NCI-H69 (cell line): ENCODE measurements around the gene MRTFA.
A peak's percentile ranks its signal among the peaks of the same experiment; 100 is the strongest.

Source experiments
- DNase-seq: peaks from one replicate; lab custom pipeline; 2025; lab: John Stamatoyannopoulos, UW

Gene MRTFA

DNA sequence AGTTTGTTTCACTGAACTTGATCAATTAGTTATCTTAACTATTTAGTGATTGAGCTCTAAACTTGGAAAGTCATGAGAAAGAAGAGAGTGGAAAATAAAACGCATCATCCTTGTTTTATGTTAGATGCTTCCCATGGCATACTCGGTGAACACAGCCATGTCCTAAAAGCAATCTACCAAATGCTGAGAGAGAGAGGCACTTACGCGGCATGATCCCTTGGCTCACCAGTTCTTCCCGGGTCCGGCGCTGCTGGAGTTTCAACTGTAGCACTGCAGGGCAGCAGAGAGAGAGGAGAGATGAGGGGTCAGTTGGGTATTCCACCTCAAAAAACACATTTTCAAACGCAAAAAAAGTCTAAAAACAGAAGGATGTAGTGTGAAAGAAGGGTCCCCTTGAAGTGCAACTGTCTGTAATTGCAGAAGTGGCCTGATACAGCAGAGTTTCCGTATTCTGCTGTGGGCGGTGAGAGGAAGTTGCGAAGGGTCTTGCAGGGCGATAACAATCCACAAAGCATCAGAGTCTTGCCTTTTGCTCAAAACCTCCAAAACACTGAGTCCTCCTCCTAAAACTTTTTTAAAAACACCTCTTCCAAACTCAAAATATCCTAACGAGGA is 173.4 kb downstream of the MRTFA start:
- no peak for DNase-seq

DNA sequence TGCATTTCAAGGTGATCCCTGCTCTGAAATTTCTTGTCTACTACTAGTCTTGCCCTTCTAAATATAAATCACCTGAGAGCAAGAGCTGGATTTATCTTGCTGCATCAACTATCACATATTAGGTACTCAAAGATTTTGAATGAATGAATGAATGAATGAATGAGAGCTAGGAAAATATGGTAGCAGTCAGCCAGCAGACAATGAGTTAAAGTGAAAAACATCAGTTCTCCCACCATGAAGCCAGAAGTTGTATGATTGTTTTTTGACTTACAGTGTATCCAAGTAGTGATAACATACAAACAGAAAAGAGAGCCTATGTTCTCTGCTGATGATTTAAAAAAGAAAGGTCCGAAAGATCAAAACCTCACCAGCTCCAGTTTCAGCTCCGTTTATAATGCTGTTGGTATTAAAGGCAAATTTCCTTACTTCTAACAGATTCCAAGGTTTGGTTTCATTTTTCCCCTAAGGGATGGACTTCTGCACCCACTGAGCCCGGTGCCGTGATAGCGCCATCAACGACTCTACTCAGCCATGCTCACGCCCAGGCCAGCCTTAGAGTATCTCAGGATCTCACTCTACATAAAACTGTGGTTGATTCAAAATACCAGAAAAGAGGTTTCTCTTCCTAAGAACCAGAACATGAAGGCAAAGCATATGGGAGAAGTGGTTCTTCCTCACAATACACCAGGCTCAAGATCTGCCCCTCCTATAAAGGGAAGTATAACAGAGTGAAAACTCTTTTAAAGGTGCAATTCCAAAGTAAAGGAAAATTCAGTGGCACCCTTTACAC is 174.1 kb downstream of the MRTFA start:
- no peak for DNase-seq

DNA sequence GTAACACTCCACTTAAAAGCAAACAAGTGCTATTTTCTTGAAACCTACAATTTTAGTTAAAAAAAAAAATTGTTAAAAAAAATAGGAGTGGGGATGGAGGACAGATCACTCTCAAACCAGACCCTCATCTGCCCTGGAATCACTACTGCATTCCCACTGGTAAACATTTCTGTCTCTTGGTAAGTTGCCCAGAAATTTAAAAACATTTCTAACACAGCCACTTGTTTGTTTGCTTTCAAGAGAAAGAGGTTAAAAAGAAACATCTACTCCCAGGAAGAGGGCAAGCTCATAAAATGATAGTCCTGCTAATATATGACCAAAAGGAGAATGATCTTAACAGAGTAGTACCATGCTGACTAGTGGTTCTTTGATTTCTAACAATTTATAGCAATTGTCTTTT is 182.8 kb downstream of the MRTFA start:
- no peak for DNase-seq

DNA sequence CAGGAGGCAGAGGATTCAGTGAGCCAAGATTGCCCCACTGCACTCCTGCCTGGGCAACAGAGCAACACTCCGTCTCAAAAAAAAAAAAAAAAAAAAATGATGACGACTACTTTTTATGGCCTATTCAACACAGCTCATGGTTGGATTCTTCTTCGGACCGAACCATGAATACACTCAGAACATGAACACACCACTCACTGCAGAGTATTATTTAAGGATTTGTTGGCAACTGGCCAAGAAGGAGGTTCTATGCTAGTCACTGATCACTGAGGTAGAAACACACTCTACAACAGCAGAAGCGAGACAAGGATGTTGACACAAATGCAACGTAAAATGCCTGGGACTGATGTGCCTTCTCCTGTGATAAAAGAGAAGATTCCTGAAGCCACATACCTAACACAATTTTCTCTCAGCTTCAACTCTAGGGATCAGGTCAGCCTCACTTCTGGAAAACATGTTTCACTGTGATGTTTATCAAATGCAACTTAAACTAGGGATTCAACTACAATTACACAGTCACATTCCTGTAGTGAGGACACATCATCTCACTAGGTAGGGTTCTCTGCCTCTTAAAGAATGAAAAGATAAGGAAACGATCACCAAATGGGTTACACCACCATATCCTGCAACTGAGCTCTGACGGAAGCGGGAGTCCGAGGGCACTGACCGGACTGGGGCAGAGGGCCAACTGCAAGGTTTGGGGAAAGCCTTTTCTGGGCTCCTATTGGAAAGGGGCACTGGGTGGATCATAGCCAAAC is 183.6 kb downstream of the MRTFA start:
- peak; percentile 34 for DNase-seq

DNA sequence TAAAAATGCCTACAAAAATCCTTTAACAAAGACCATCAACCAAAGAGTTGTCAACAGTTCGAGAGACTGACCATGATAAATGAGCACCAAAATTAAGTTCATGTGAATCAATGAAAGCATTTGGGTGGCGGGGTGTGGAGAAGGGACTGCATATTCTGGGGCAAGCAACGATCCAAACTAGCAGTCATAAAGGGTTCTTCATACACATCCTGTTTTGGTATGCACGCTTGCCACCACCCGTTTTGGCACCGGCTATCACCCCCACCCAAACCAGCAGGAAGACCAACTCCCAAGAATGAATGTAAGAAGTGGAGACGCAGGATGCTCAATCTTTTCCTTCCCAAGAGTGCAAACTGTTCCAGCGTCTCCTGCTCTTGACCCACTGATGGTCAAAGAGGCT is 185.3 kb downstream of the MRTFA start:
- DNase-seq = no peak

DNA sequence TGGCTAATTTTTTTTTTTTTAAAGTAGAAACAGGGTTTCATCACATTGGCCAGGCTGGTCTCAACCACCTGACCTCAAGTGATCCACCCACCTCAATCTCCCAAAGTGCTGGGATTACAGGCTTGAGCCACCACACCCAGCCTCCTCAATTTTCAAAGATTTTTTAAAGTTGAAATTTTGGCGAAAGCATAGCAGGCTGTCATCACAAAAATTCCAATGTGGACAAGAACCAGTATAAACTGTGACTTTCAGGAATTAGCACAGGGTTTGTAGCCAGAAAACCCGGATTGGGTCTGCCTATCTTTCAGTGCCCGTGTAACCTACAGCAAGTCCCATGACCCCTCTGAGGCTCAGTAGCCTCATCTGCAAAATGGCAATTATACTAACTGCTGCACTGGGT is 185.9 kb downstream of the MRTFA start:
- peak; percentile 10 for DNase-seq

DNA sequence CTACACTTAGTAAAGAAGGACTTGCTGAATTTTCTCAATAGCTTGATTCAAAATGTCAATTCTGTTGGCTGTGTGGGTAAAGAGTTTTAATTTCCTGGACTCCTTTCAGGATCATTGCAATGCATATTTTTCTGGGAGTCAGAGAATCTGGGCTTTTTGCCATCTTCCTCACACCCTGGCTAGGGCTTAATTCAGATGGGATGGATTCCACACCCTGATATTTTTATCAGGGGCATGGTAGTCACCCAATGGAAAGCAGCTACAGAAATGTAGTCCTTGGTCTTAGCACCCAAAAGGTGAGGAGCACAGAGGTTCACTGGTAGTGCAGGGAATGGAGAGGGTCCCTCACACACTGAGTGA is 186.9 kb downstream of the MRTFA start:
- DNase-seq = no peak

DNA sequence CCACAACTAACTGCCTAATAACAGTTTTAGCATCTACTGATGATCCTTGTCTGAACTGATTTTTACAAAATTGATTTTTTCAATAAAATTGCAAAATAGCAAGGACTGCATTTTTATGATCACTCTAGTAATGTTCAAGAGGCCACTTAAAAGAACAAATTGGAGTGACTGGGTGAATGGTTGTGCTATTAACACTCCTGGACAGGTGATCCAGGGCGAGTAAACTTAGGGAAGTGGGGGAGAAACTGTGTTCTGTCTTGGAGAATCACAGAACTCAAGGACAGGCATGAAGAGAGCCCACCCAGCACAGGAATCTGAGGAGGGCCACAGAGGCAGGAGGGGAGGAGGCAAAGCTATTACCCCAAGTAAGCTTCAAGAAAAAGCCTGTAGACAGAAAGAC is 190.3 kb downstream of the MRTFA start:
- DNase-seq = no peak

DNA sequence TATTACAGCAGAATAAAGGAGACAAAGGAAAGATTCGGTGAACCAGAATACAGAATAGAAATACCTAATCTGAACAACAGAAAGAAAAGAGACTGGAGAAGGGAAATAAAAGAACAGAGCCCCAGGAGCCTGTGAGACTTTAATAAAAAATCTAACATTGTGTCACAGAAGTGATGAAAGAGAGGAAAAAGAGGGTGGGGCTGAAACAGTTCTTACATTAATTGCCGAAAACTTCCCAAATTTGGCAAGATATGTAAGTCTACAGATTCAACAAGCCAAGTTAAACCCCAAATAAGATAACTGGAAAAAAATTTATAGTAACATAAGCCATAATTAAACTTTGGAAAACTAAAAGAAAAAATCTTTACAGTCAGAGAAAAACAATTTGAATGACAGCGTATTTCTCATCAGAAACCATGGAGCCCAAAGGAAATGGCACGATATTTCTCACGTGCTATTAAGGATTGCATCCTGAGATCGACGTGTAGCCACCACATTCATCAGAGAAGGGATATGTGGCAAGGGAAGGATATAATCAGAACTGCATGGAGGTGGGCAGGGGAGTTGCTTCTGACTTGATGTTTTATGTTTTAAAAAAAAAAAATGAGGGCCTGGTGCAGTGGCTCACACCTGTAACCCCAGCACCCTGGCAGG is 192.2 kb downstream of the MRTFA start:
- DNase-seq = no peak

DNA sequence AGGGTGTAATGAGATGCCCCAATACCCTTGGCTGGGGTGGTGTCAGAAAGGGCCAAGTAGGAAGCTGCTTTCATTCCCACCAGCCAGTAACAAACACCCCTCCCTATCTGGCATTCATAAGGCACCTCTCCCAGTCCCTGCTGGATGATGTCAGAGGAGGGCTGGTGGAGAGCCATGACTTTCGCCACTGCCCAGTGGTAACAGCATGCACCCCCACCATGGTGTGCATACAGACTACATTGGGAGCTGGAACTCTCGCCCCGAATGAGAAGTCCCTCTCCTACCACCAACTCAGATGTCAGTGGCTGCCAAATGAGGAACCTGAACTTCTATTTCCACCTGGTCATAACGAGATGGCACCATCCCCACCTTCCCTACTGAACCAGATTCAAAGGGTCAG is 192.8 kb downstream of the MRTFA start:
- DNase-seq = no peak

DNA sequence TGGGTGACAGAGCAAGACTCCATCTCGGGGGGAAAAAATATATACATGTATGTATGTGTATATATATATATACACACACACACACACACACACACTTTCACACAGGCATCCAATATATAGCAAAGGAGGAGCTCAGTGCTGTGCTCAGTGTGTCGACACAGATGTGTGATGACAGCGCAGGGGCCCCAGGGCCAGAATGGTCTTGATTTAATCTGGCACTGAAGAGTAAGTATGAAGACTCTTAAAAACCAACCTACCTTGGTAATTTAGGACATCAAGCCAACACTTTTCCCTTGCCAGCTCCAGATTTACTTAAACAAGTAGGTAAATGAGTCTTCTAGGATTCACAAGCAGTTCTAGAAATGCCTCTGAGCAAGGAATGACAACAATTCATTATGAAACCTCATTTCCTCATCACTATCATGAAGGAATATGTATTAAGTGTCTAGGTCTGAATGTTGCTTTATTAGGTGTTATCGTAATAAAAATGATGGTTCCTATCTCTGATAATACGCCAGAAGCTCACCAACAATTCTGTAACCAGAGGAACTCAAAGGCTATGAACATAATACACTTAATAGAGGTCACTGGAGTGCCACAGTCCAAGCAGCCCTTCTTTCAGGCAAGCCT is 194.6 kb downstream of the MRTFA start:
- no peak for DNase-seq

DNA sequence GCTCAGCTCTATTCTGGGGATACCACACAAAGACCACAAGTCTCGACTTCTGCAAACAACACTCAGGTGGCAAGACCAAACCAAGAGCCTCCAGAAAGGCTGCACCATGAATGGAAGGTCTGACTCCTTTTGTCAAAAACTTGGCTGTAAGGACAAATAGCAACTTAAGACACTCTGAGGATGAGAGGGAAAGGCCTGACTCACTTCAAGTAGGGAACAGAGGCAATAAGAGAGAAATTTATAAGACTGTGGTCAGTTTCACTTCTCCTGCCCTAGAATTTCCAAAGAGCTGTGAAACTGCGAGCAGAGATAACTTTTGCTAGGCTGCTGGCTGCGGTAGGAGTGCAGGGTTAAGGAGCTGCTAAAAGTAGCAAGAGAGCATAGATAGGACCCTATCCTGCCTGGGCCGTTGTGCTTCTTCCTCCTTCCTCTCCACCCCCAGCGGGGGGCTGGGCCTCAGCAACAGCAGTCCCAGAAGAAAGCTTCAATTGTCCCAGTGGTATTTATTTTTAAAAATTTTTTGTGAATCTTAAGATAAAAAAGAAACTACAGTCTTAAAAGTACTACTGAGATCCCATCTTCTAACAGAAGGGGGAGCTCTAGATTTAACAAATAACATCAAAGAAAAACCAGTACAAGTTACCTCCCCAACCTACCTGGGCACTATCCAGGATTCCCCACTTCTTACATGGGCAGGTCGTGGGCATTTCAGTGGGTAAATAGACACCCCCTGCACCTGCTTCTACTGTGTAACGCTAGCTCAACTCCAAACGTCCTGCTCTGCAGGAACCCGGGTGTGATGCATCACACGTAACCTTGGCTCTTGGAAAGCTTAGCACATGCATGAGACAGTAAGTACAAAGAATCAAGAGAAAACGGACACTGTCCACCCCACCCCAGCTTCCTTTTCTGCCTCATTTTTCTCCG is 199.8 kb downstream of the MRTFA start:
- peak; percentile 63 for DNase-seq

DNA sequence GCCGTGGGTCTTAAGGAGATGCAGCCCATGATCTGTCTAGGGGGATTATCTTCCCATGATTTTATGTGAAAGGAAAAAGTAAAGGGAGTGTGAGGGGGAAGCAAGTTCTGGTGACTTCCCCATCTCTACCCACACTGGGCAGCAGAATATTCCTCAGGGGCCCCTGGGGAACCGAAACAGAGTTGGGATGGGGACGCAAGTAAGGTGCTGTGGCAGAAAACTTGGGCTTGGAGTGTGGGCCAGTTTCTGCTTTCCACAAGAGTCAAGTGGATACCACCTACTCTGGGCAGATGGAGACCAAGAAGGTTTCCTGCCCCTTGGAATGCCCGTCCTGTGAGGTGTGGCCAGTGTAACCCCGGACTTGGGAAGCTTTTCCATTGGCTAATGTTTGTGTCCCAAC is 201.8 kb downstream of the MRTFA start:
- no peak for DNase-seq

DNA sequence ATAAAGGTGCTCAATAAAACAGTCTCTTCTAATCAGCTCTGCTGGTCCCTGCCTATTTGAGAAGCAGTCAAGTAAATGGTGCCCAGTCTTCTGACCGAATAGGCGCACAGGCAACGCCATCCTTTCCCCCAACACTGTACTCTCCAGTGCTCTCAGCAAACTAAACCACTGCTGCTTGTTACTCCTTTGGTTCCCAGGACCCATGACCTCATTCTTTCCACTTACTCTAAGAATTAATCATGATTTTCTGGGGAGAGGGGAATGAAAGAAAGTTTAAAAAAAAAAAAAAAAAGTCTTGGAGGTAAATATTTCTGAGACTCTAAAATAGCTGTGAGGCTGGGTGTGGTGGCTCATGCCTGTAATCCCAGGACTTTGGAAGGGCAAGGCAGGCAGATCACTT is 202.4 kb downstream of the MRTFA start:
- no peak for DNase-seq

DNA sequence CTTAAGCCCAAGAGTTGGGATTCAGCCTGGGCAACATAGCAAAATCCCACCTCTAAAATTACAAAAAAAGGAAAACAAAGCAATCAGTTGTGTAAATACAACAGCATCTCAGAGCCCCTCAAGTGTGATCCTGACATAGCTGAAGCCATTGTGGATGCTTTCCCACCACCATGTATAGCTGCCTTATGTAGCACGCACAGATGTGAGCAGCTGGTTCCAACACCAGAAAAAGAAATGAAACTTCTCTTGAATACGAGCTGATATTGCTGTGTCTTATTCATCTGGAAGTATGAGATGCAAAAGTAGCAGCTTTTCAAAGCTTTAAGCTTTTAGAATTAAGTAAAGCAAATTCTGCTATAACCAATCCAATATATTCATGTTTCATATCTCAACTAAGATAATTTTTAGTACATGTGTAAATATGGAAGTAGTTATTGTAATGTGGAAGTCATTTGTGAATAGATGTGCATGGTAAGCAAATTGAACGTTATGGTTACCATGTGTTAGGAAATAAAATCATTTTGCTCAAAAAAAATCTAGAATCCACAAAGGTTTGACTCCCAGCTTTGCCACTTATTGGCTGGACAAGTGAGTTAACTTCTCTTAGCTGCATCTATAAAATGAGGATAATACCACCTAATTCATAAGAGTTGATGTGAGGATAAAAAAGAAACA is 203.0 kb downstream of the MRTFA start:
- DNase-seq = no peak

DNA sequence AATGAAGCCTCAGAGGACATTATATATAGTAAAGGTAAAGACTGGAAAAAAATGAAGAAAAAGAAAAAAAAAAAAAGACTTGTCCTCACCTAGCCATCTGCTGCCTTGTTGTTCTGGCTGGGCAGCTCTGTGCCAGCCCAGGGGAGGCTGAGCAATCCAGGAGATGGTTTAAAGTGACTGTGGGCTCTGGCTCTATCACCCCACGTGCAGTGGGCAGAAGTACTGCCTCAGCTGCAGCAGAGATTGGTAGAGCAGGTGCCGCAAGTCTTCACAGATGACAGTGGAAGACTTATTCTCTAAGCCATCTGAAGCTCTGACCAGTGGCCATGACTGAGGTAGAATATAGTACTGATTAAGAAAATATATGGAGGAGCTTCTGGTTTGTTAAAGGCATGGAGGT is 203.9 kb downstream of the MRTFA start:
- no peak for DNase-seq

DNA sequence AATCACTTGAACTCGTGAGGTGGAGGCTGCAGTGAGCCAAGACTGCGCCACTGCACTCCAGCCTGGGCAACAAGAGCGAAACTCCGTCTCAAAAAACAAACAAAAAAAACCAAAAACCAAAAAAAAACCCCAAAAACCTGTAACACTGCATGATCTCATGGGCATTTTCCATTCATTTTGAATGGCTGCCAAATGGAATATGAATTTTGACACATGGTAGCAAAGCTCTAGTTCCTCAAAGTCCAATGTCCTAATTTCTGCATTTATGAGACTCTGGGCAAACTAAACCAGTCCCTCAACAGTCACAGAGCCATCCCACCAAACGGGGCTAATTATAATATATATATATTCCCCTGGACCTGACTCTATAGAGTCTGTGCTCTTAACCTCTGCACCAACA is 204.4 kb downstream of the MRTFA start:
- no peak for DNase-seq

DNA sequence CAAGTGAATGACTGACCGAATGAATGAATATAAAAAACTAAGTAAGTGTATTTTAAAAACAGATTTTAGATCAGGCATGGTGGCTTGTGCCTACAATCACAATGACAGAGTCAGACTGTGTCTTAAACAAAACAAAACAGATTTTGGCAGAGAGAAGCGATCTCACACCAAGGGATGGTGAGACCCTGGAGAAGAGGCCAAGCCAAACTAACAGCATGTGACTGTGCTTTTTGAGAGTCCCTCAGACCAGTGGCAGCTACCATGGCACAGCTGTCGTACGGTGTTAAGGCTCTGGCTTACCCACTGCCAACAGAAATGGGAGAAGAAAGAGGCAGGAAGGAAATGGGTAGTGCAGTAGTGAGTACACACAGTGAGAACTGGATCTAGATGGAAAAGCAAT is 205.5 kb downstream of the MRTFA start:
- DNase-seq = no peak

DNA sequence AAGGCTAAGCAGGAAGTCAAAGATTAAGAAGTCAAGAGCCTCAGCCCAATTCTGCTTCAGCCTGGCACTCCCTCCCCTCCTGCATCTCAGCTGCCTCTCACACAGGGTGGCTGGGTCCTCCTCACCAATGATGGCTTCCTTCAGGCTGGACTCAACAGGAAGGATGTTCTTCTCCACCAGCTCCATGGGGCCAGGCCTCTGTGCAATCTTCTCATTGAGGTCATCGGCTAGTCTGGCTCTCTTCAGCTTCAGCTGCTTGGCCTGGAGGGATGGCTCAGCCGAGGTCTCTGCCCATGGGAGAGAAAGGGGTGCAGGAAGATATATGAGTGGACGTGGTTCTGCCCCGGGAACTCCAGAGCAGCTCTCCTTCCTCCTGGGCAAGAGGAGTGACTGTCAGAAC is 207.0 kb downstream of the MRTFA start:
- DNase-seq = no peak

DNA sequence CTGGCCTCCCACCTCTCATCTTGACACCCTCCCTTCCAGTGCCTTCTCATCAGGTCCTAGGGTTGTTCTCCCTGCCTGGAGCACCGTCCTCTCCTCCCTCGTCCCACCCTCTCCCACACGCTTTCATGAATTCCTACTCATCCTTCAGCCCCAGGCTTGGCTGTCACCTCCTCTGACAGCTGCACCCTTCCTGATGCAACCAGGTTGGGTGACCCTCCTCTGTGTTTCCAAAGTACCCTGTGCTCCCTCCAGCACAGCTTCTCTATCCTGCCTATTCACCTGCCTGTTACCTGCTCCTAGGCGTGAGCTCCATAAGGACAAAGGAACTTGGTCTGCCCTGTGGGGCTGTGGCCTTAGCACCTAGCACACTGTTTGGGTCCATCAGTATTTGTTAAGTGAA is 207.7 kb downstream of the MRTFA start:
- no peak for DNase-seq
